ENCODE measurements around the gene ZNF526. TPM values are rescaled to one million over a fixed set of nuclear protein-coding genes. Genes with fewer than 3 reads are reported as not detected.
A peak's percentile ranks its signal among the peaks of the same experiment; 100 is the strongest.

The ZNF526 gene
- total and polyA plus RNA-seq, 2 donors (not counting 1 experiment from before 2014, with no cell fraction given), result 4.9 to 21.3 TPM

DNA sequence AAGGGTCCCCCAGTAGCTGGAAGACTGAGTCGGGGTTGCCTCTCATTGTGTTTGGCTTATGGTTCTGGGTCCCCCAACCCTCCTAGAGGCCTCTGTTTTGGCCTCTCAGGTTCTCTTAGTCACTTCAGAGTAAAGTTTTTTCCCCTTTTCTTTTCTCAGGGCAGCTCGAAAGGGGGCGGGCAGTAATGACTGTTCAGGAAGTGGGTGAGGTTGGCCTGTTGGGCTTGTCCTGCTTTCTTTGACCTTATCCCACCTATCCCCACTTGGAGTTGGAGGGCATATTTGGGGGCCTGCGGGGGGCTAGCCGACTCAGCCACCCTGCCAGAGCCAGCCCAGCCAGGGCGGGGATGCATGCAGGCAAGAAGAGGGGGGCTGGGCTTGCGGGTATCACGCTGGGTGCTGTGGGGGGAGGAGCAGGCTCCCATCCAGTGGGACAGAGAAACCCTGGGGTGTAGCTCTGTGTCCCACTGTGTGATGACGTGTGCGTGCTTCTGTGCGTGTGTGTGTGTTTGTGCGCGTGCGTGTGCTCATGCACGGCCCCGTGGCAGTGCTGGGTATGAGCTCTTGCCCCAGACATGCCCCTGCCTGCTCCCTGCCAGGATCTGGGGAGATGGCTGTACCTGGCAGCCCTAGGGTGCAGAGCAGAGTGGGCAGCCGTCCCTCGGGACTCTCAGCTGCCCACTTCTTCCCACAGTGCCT, 50.4 kb downstream of the ZNF526 start:
- 6% methylated on average over 12 of the region's 18 CpGs for WGBS (ENCODE audit: insufficient coverage)
- intact Hi-C loops (cut with micrococcal nuclease), result no loop called here

More for the DNA sequence above, 50.4 kb downstream of the ZNF526 start:
- no peak overlapping the region for H2AFZ ChIP-seq (ENCODE audit: insufficient read depth, low read depth, low read length, poor library complexity, severe bottlenecking)
- H3K27ac Mint-ChIP-seq, result peak overlapping the region; percentile 96
- H3K9me3 Mint-ChIP-seq (ENCODE audit: insufficient read depth), result no peaks in the 10 kb centered on the region
- H3K27me3 Mint-ChIP-seq, result no peaks in the 10 kb centered on the region
- TF ChIP-seq EZH2 (IDR thresholded peaks at IDR 0.05; ENCODE audit: borderline replicate concordance, insufficient read depth, low read depth, low read length, poor library complexity, severe bottlenecking), result no peak
- TF ChIP-seq, protein P1, sequence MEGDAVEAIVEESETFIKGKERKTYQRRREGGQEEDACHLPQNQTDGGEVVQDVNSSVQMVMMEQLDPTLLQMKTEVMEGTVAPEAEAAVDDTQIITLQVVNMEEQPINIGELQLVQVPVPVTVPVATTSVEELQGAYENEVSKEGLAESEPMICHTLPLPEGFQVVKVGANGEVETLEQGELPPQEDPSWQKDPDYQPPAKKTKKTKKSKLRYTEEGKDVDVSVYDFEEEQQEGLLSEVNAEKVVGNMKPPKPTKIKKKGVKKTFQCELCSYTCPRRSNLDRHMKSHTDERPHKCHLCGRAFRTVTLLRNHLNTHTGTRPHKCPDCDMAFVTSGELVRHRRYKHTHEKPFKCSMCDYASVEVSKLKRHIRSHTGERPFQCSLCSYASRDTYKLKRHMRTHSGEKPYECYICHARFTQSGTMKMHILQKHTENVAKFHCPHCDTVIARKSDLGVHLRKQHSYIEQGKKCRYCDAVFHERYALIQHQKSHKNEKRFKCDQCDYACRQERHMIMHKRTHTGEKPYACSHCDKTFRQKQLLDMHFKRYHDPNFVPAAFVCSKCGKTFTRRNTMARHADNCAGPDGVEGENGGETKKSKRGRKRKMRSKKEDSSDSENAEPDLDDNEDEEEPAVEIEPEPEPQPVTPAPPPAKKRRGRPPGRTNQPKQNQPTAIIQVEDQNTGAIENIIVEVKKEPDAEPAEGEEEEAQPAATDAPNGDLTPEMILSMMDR (IDR thresholded peaks at IDR 0.05), result no peak
- ChIA-PET CTCF (interaction anchor here (1.0 to 2.6 kb wide), 7 partner anchors 10 to 162 kb away, joined by 3 to 33 read pairs (median 5); no protein-coding TSS in a partner anchor), POLR2A (interaction anchor here (0.6 to 2.6 kb wide), 9 partner anchors 9 to 138 kb away, joined by 3 to 21 read pairs (median 5); partner anchors contain the start of genes PAFAH1B3 and POU2F2)
- H3K9me3 ChIP-seq (ENCODE audit: control extremely low read depth in 1 of 3, control insufficient read depth in 2 of 3, insufficient read depth in 1 of 3, low read length in 2 of 3), result no peaks in the 10 kb centered on the region
- no peaks in the 10 kb centered on the region for H4K20me1 ChIP-seq (ENCODE audit: control insufficient read depth, insufficient read depth, low read length, poor library complexity, severe bottlenecking)
- H3K36me3 ChIP-seq (replicated peaks in 1 of 2; ENCODE audit: control extremely low read depth in 1 of 2, control insufficient read depth in 1 of 2, extremely low read depth in 1 of 2, insufficient read depth in 2 of 2, low read length in 1 of 2), result peaks cover 0 to 30% of the 10 kb centered on the region in 2 experiments
- peak; percentile 75 for DNase-seq
- peak overlapping the region; percentile 80 for H3K9ac ChIP-seq (ENCODE audit: low read length)
- H3K4me3 ChIP-seq (ENCODE audit: control extremely low read depth in 1 of 5, extremely low read depth in 1 of 5, insufficient read depth in 1 of 5, low read depth in 2 of 5, low read length in 4 of 5), result peak overlapping the region; percentile 49 to 82 (median 62)
- peak overlapping the region; percentile 89 to 93 for H3K27ac ChIP-seq (ENCODE audit: low read length in 2 of 2)
- peaks cover 61% of the 10 kb centered on the region for H3K79me2 ChIP-seq (ENCODE audit: control insufficient read depth, insufficient read depth, low read length)
- peaks cover 34% of the 10 kb centered on the region for H3K4me1 Mint-ChIP-seq
- H3K4me2 ChIP-seq (replicated peaks; ENCODE audit: low read depth, low read length, poor library complexity, severe bottlenecking), result peak overlapping the region; percentile 92
- H3K4me3 Mint-ChIP-seq, result peak overlapping the region; percentile 88
- ATAC-seq (ENCODE audit: low read depth), result no peak
- no peaks in the 10 kb centered on the region for H3K27me3 ChIP-seq (replicated peaks in 1 of 4; ENCODE audit: control extremely low read depth in 1 of 4, control insufficient read depth in 3 of 4, insufficient read depth in 4 of 4, low read length in 3 of 4)
- peaks cover 26 to 32% of the 10 kb centered on the region in 2 donors for H3K4me1 ChIP-seq (ENCODE audit: control insufficient read depth in 2 of 2, insufficient read depth in 2 of 2, low read length in 2 of 2)

All from B cell (primary cell).